Transverse colon (tissue), 4 donors: ENCODE data around the gene RAD51AP1.

Experiments
- POLR2AphosphoS5 ChIP-seq, 3 donors: sonication (generic); formaldehyde crosslinking; IDR thresholded peaks; one replicate each; pipeline ENCODE4 v1.6.1; 2016; ENCODE audit warnings: antibody characterized with exemption in 3 of 3
- TF ChIP-seq, protein P1 (sequence below), 5 experiments: fragments of 200-600 bp in 3 of 5; fragments of 450-650 bp in 2 of 5; sonication (generic) in 3 of 5; IDR thresholded peaks; 1 replicate in 2 of 5; 2 replicates in 3 of 5; pipeline ENCODE4 v1.5.1; 2016 to 2017; ENCODE audit warnings: antibody characterized with exemption in 5 of 5, inconsistent platforms in 3 of 5, mild to moderate bottlenecking in 2 of 5, moderate library complexity in 1 of 5

GRCh38 chr12:4556735-4557530 is 18.2 kb downstream of the RAD51AP1 start:
- TF ChIP-seq, protein P1, sequence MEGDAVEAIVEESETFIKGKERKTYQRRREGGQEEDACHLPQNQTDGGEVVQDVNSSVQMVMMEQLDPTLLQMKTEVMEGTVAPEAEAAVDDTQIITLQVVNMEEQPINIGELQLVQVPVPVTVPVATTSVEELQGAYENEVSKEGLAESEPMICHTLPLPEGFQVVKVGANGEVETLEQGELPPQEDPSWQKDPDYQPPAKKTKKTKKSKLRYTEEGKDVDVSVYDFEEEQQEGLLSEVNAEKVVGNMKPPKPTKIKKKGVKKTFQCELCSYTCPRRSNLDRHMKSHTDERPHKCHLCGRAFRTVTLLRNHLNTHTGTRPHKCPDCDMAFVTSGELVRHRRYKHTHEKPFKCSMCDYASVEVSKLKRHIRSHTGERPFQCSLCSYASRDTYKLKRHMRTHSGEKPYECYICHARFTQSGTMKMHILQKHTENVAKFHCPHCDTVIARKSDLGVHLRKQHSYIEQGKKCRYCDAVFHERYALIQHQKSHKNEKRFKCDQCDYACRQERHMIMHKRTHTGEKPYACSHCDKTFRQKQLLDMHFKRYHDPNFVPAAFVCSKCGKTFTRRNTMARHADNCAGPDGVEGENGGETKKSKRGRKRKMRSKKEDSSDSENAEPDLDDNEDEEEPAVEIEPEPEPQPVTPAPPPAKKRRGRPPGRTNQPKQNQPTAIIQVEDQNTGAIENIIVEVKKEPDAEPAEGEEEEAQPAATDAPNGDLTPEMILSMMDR (IDR thresholded peaks at IDR 0.05), result no peak
- TF ChIP-seq POLR2AphosphoS5 (IDR thresholded peaks at IDR 0.05), result no peak
